Measurements from ENCODE around the gene JCAD.

The JCAD gene

DNA sequence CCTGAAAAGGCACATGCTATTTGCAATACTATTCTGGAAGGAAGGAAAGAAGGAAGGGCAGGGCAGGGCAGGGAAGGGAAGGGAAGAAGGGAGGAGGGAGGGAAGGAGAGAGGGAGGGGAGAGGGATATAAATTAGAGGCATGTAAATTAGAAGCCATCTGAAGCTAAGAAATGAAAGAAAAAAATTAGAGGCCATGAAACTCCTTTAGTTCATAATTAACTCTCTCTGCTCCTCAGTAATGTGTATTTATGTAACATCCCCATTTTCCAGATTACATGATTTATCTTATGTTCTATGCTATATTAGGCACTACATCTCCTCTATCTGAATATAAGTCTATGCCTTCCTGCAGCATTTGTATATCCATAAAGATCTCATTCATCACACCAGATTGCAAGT lies 12.7 kb upstream of the JCAD start:
- Histone ChIP-seq H3K4me1 (ENCODE audit: control insufficient read depth, insufficient read depth, low read length) (peaks cover 27% of the 10 kb centered on the region), H3K9ac (ENCODE audit: low read length) (no peak overlapping the region), H3K9me3 (ENCODE audit: control insufficient read depth, low read length) (no peaks in the 10 kb centered on the region), H3K4me3 (ENCODE audit: low read length) (no peak overlapping the region), H3K27me3 (ENCODE audit: control insufficient read depth, insufficient read depth, low read length) (no peaks in the 10 kb centered on the region), H3K36me3 (ENCODE audit: control insufficient read depth, insufficient read depth, low read length) (no peaks in the 10 kb centered on the region)

DNA sequence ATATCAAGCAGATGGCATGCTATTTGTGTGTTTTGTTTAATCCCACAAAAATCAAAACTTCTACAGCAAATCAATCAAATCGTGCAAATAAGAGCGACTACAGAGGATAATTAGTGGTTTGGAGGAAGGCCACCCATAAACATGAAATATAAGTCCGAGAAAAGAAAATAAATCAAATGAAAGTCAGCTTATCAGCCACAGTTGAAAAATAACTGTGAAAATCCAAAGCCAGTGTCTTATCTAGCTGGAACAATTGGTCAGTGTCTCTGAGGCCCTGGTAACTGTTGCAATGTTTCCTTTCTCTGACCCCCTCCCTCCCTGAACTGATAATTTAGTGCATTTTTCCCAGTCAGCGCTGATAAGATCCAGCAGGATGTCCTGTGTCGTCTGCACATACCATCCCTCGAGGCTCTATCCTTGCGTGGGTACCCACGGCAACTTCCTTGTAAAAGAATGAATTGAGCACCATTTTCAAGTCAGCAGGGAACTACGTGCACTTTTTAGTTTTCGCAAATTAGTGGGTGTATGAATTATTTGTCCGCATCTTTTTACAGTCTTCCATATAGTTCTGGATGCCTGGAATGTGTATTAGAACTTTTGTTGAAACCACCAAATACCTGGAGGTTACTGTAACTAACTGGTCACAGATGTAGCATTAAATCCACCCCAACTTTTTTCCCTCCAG lies 10.8 kb upstream of the JCAD start:
- H3K36me3 ChIP-seq (ENCODE audit: control insufficient read depth, insufficient read depth, low read length) = no peaks in the 10 kb centered on the region

DNA sequence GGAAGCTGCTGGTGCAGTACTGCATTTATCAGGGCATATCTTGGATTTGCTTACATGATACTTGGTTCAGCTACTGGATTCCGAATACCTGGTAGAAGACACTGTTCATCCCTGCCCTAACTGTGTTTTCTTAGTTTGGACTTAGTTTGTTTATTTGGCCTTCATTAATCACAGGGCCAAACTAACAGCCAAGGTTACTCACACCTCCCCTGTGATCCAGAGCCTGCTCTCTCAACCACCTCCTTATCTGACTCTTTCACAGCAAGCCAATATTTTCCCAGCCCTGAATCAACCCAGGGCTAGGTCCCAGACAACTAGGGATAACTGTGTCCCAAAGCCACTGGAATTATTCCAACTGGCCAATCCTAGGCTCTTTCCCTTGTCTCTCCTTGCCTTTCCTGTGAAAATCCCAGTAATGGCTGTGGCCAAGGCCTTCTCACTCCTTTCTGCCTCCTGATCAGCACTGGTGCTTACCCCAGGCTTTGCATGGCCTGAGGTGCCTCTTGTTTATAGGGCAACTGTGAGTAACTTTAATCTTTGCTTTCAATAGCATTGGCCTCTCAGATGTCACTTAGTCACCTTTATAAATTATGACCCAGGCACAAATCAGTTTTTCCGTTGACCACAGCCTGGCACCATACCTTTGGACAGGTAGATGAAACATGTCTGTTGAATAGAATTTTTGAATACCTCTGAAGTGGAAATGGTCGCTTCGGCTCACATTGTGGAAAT lies 9.3 kb upstream of the JCAD start:
- Histone ChIP-seq H3K9me3 (ENCODE audit: control insufficient read depth, low read length) (no peaks in the 10 kb centered on the region), H3K27me3 (ENCODE audit: control insufficient read depth, insufficient read depth, low read length) (no peaks in the 10 kb centered on the region), H3K36me3 (ENCODE audit: control insufficient read depth, insufficient read depth, low read length) (no peaks in the 10 kb centered on the region), H3K9ac (ENCODE audit: low read length) (no peak overlapping the region), H3K4me3 (ENCODE audit: low read length) (no peak overlapping the region), H3K4me1 (ENCODE audit: control insufficient read depth, insufficient read depth, low read length) (peaks cover 27% of the 10 kb centered on the region)

More for the DNA sequence above, 10.8 kb upstream of the JCAD start:
- no peaks in the 10 kb centered on the region for H3K9me3 ChIP-seq (ENCODE audit: control insufficient read depth, low read length)
- H3K9ac ChIP-seq (ENCODE audit: low read length) = no peak overlapping the region
- H3K4me3 ChIP-seq (ENCODE audit: low read length) = no peak overlapping the region
- H3K4me1 ChIP-seq (ENCODE audit: control insufficient read depth, insufficient read depth, low read length) = peaks cover 27% of the 10 kb centered on the region
- no peaks in the 10 kb centered on the region for H3K27me3 ChIP-seq (ENCODE audit: control insufficient read depth, insufficient read depth, low read length)

DNA sequence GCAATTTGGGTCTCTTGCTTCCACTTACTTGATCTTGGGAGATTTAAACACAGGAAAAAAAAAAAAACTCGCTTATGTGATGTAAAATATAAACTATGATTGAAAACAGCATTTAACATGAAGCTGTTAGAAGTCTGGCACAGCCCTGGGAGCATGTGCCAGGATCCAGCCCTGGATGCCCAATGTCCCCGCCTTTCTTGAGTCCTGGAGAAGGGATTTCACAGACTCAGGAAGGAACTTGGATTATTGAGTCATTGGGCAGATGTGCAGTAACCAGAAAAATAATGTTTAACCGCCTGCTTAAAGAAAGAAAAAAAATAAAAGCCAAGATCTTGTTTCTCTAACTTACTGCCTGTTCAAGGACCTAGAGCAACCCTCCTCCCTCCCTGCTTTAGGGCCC lies 3.7 kb upstream of the JCAD start:
- Histone ChIP-seq H3K4me3 (ENCODE audit: low read length) (no peak overlapping the region), H3K4me1 (ENCODE audit: control insufficient read depth, insufficient read depth, low read length) (peaks cover 22% of the 10 kb centered on the region), H3K36me3 (ENCODE audit: control insufficient read depth, insufficient read depth, low read length) (no peaks in the 10 kb centered on the region), H3K9me3 (ENCODE audit: control insufficient read depth, low read length) (no peaks in the 10 kb centered on the region), H3K9ac (ENCODE audit: low read length) (no peak overlapping the region), H3K27me3 (ENCODE audit: control insufficient read depth, insufficient read depth, low read length) (peaks cover 11% of the 10 kb centered on the region)

DNA sequence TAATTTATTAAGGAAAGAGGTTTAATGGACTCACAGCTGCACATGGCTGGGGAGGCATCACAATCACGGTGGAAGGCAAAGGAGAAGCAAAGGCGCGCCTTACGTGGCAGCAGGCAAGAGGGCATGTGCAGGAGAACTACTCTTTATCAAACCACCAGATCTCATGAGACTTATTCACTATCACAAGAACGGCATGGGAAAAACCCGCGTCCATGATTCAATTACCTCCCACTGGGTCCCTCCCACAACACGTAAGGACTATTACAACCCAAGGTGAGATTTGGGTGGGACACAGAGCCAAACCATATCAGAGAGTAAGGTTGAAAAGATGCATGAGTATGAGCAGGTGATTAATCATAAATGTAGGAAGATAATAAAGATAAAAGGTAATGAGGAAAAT lies 3.2 kb upstream of the JCAD start:
- Histone ChIP-seq H3K9me3 (ENCODE audit: control insufficient read depth, low read length) (no peaks in the 10 kb centered on the region), H3K4me3 (ENCODE audit: low read length) (no peak overlapping the region), H3K4me1 (ENCODE audit: control insufficient read depth, insufficient read depth, low read length) (peaks cover 22% of the 10 kb centered on the region), H3K27me3 (ENCODE audit: control insufficient read depth, insufficient read depth, low read length) (peaks cover 11% of the 10 kb centered on the region), H3K9ac (ENCODE audit: low read length) (no peak overlapping the region), H3K36me3 (ENCODE audit: control insufficient read depth, insufficient read depth, low read length) (no peaks in the 10 kb centered on the region)

DNA sequence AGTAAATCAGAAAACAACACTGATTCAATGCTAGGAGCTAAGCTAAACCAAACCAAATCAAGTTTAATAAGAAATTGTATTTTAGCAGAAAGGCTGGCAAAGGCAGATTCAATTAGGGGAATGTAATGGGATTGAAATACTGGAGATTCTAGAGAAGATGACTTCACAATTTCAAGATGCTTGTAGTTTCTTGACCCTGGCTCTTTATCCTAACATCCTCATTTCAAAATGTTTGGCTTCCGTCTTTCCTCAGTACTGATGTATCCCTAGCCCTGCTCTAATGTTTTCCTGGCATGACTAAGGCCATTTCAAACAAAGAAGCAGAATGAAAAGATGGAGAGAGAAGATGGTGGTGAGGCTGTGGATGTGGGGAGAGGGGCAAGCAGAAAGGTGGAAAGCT lies 2.7 kb upstream of the JCAD start:
- no peak overlapping the region for H3K9ac ChIP-seq (ENCODE audit: low read length)
- H3K36me3 ChIP-seq (ENCODE audit: control insufficient read depth, insufficient read depth, low read length) = no peaks in the 10 kb centered on the region
- no peak overlapping the region for H3K4me3 ChIP-seq (ENCODE audit: low read length)
- H3K27me3 ChIP-seq (ENCODE audit: control insufficient read depth, insufficient read depth, low read length) = peaks cover 11% of the 10 kb centered on the region
- peaks cover 27% of the 10 kb centered on the region for H3K4me1 ChIP-seq (ENCODE audit: control insufficient read depth, insufficient read depth, low read length)
- H3K9me3 ChIP-seq (ENCODE audit: control insufficient read depth, low read length) = no peaks in the 10 kb centered on the region

DNA sequence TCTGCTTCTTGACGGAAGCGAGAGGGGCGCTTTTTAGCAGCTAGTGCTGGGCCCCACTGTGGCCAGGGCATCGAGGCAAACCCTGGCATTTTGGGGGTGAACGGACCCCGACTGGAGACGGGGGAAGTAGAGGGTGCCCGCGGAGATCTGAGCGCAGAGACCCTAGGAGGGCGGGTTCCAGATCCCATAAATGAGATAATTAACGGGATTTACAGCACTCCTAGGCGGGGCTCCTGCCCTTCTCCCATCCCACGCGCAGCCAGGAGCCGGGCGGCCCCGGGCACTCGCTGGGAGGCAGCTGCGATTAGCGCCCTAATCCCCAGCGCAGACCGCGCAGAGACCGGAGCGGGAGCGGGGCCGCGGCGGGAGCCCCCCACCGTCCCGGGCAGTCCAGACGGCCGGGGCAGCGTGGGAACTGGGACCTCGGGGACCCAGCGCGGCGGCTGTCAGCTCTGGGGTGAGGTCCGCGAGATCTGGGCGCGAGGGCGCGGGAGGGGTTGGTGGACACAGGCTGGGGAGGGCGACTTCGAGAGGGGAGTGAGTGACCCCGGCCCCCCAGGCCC lies 735 bp downstream of the JCAD start:
- Histone ChIP-seq H3K27me3 (ENCODE audit: control insufficient read depth, insufficient read depth, low read length) (peaks cover 11% of the 10 kb centered on the region), H3K4me1 (ENCODE audit: control insufficient read depth, insufficient read depth, low read length) (peaks cover 34% of the 10 kb centered on the region), H3K9ac (ENCODE audit: low read length) (peak overlapping the region; percentile 55), H3K4me3 (ENCODE audit: low read length) (peak overlapping the region; percentile 6), H3K9me3 (ENCODE audit: control insufficient read depth, low read length) (no peaks in the 10 kb centered on the region), H3K36me3 (ENCODE audit: control insufficient read depth, insufficient read depth, low read length) (no peaks in the 10 kb centered on the region)

DNA sequence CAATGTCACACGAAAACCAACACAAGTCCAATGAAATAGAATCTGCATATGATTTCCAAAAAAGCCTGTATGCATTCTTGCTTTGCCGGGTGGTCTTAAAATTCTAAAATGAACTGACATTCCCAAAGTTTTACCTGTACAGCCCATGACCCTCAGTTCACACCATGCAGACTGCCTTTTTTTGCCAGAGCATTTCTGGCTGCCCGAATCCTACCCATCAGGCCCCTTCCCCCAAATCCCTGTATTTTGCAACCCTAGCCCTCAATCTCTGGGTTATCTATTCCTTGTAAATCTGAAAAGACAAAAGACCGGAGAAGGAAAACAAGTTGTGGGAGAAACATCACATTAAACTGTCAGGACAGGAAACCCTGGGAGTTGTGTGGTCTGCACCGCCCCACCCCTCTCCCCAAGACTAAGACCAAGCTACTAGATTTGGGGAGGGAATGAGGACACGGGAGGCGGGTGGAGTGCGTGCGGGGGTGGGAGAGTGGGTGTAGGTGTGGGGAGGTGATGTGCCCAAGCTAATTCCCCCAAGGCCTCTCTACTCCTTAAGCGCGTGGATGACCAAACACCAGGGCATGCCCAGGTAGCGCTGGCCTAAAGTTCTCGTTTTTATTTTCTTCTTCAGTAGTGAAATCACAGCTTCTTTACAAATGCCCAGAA lies 1.4 kb downstream of the JCAD start:
- Histone ChIP-seq H3K4me1 (ENCODE audit: control insufficient read depth, insufficient read depth, low read length) (peaks cover 34% of the 10 kb centered on the region), H3K36me3 (ENCODE audit: control insufficient read depth, insufficient read depth, low read length) (no peaks in the 10 kb centered on the region), H3K27me3 (ENCODE audit: control insufficient read depth, insufficient read depth, low read length) (peaks cover 11% of the 10 kb centered on the region), H3K9me3 (ENCODE audit: control insufficient read depth, low read length) (no peaks in the 10 kb centered on the region), H3K4me3 (ENCODE audit: low read length) (peak overlapping the region; percentile 6), H3K9ac (ENCODE audit: low read length) (peak overlapping the region; percentile 23)

DNA sequence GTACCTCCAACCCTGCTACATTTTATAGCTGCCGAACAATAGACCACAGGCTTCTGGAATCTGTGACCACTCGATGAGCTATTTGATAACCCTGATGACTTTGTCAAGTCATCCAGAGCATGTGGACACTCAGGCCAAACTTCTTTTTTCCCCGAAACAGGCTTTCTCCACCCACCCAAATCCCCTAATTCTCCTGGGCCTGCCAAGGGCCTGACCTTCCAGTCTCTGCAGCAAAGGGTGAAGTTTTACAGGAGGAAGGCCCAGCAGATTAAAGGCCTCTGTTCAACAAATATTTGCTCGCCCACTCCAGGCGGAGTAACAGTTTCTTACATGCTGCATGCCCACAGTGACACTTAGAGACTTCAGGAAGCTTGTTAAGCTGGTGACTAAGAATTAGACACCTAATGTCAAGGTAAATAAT lies 2.0 kb downstream of the JCAD start:
- peaks cover 31% of the 10 kb centered on the region for H3K4me1 ChIP-seq (ENCODE audit: control insufficient read depth, insufficient read depth, low read length)
- no peak overlapping the region for H3K4me3 ChIP-seq (ENCODE audit: low read length)
- H3K27me3 ChIP-seq (ENCODE audit: control insufficient read depth, insufficient read depth, low read length) = peaks cover 11% of the 10 kb centered on the region
- H3K36me3 ChIP-seq (ENCODE audit: control insufficient read depth, insufficient read depth, low read length) = no peaks in the 10 kb centered on the region
- H3K9me3 ChIP-seq (ENCODE audit: control insufficient read depth, low read length) = no peaks in the 10 kb centered on the region
- H3K9ac ChIP-seq (ENCODE audit: low read length) = no peak overlapping the region

DNA sequence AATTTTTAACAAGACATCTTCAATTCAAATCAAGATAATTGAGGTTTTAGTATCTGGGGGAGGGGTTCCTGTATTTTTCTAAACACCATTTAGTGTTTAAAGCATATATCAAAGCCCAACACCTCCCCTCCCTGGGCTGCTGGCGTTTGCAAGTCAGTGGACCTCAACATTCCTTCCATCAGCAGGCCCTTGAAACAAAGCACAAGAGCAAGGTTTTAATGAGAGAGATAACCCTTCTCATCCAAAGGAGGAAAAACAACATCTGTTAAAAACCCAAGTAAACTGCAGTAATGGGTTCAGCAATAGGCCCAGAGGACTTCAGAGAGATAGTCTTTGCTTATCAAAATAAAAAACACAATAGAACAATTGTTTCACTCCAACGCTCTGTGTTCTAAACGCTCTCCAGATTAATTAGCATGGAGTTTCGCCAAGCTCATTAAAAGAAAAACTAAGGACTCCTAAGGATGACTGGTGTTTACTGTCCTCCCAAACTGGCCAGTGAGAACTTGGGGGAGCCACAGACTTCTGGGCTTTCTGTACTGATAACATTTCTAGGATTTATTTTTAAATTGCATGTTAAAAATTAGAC lies 2.5 kb downstream of the JCAD start:
- no peak overlapping the region for H3K9ac ChIP-seq (ENCODE audit: low read length)
- H3K36me3 ChIP-seq (ENCODE audit: control insufficient read depth, insufficient read depth, low read length) = no peaks in the 10 kb centered on the region
- H3K4me3 ChIP-seq (ENCODE audit: low read length) = no peak overlapping the region
- H3K4me1 ChIP-seq (ENCODE audit: control insufficient read depth, insufficient read depth, low read length) = peaks cover 28% of the 10 kb centered on the region
- no peaks in the 10 kb centered on the region for H3K9me3 ChIP-seq (ENCODE audit: control insufficient read depth, low read length)
- H3K27me3 ChIP-seq (ENCODE audit: control insufficient read depth, insufficient read depth, low read length) = peaks cover 11% of the 10 kb centered on the region

DNA sequence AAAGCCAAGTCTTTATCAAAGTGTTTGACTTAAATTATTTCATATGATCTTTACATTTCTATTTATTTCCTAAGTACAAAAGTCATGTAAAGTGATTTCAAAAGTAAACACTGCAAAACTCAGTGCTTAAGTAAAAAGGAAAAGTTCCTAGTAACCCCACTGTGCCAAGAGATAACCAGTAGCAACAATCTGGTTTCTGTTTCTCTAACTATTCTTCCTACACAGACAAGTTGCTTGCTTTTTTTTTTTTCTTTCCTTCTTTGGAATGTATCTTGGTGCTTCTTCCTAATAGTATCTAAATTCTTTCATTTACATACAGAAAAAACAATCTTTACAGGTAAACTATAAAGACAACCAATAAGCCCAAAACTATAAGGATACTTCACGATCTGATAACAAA lies 3.1 kb downstream of the JCAD start:
- no peaks in the 10 kb centered on the region for H3K36me3 ChIP-seq (ENCODE audit: control insufficient read depth, insufficient read depth, low read length)
- H3K27me3 ChIP-seq (ENCODE audit: control insufficient read depth, insufficient read depth, low read length) = peaks cover 11% of the 10 kb centered on the region
- H3K9me3 ChIP-seq (ENCODE audit: control insufficient read depth, low read length) = no peaks in the 10 kb centered on the region
- H3K4me1 ChIP-seq (ENCODE audit: control insufficient read depth, insufficient read depth, low read length) = peaks cover 28% of the 10 kb centered on the region
- H3K4me3 ChIP-seq (ENCODE audit: low read length) = no peak overlapping the region
- H3K9ac ChIP-seq (ENCODE audit: low read length) = no peak overlapping the region

Data from mucosa of stomach (tissue), 1 donor.